Cardiac septum (tissue), 1 donor: ENCODE measurements around the gene ENHO. TPM values are rescaled to one million over a fixed set of nuclear protein-coding genes. Genes with fewer than 3 reads are reported as not detected.

Experiments used
- DNase-seq: peaks from one replicate; pipeline ENCODE4 v3.0.0-alpha.2; 2020; ENCODE audit warnings: low spot score
- intact Hi-C: fragments of 100-400 bp; cut with DNase I; formaldehyde crosslinking; loops from one replicate; pipeline ENCODE4 v1.14.0; 2022
- total RNA-seq: library from RNA; stranded (reverse); fragmentation: NEBNext Ultra II Directional; extraction: Animal tissue kit (Norgen Biotek cat#: 25700); gene quantifications from one replicate; pipeline ENCODE4 v1.2.1, GENCODE V29; 2021
- donor health status: DM: no; HTN: no; CAD: no.

The ENHO gene
- total RNA-seq, 1 donor from 2014 or later = 1.3 TPM

DNA sequence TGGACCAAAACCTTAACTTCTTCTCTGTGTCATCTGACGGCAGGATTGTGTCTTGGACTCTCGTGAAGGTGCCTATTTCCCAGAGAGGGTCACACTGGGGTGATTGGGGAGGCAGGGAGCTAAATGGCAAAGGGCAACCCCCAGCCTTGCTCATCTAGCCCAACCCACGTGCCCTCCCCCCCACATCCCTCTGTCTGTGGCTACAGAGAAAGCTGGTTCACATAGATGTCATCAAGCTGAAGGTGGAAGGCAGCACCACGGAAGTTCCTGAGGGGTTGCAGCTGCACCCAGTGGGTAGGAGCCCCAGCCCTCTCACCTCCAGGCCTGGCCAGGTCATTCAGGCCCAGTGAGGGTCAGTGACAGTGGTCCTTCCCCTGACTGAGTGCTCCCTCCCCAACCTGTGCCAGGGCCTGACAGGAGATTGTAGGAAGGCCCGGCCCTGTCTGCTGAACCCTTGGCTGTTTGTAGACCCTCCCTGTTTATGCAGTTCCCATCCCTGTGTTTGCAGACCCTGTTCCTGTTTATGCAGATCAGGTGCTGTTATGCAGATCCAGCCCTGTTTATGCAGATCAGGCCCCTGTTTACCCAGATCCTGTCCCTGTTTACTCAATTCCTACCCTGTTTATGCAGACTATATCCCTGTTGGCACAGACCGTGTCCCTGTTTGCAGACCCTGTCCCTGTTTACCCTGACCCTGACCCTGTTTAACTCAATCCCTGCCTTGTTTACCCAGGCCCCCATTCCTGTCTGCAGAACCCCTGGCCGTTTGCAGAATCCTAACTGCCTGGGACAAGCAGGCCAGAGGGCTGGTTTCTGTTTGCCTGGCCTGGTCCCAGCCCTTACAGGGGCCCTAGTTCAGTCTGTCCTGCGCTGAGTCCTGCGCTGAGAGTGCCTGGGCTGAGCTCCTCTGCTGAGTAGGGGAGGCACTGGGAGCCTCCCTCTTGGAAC, 10.4 kb downstream of the ENHO start:
- no peak for DNase-seq
- intact Hi-C loops = no loop called here

DNA sequence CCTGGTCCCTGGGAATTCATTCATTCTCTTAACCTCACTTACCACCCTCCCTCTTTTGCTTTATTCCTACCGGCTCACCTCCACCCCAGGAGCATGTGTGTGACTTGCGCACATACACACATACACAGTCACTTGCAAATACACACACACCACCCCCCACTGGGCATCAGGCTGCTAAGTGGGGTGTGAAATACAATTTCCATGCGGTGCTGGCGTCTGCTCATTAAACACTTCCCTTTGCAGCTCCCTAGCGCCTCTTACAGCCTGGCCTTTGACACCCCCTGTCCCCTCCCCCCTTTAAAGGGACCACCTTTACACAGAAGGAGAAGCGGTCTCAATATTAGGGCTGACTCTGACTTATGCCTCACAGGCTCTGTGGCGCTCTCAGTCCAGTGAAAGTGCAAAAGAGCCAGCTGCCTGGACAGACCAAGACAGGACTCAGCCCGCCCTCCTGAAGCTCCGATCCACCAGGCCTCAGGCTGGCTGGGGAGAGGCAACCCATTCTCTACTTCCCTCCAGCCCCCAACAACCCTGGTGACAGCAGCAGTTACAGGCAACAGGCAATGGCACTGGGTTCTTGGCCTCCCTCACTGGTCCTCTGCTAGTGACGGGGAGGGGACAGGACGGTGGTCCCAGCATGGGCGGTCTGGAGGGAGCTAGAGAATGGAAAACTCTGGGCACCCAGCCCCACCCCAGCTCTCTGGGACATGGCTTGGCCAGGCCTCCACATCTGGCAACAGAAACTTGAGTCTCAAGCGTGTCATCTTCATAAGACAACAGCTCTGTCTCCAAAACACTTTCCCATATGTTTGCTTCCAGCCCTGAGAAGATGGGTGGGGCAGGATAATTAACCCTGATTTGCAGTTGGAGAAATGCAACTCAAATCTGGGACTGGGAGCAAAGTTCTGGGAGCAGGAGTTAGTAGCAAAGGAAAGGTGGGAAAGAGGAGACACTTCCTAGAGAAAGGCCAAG, 12.0 kb downstream of the ENHO start:
- no peak for DNase-seq
- intact Hi-C loops = no loop called here

DNA sequence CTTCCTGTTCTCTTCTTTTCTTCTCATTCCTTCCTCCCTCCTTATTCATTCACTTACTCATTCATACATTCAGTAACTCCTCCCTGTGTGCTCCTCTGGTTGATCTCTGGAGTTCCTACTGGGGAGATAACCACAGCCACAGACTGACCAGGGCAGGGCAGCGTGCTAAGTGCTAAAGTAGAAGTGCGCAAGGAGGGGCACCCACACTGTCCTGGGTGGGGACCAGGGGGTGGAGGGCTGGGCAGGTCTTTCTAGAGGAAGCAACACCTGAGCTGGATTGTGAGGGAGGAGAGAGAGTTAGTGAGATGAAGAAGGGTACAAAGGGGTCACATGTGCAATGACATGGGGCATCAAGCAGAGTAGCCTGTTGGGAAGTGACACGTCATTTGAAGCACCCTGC, 13.8 kb downstream of the ENHO start:
- DNase-seq = peak; percentile 46
- intact Hi-C loops = loop anchor here (10.0 kb wide), 1 partner anchor 174 kb away; no protein-coding TSS in a partner anchor

DNA sequence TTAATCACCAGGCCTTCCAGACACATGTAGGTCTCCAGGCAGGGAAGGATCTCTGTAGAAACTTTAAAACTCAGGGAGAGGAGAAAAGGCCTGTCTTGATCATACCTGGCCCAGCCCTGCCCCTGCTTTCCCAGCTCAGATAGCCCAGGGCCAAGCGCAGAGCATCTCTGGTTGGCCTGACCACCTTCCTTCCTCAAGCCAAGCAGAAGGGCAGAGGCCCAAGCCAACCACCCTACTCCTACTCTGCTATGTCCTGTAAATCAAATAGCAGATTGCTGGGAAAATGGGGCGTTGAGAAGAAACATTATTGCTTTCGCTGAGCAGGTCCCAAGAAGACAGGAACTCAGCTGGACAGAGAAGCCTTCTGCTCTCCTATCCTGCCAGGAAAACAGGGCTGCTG, 14.3 kb downstream of the ENHO start:
- DNase-seq = peak; percentile 55
- intact Hi-C loops = loop anchor here (10.0 kb wide), 1 partner anchor 174 kb away; no protein-coding TSS in a partner anchor

DNA sequence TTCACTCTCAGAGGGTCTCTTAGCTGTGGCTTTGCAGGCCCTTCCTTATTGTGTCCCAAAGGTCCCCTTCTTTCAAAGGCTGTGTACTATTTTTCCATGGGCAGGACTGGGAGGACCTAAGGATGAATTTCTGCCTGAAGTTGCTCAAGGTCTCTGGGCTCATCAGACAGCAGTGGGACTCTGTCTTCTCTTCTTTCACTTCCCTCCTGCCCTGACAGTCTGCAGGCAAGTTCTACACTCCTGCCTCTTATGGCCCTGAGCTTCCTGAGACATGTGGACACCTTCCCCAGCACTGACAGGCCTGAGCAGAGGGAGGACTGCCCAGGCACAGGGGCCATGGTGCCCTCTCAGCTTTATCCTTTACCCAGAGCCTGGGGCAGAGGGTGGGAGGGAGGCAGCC, 14.8 kb downstream of the ENHO start:
- intact Hi-C loops = loop anchor here (10.0 kb wide), 1 partner anchor 173 kb away; no protein-coding TSS in a partner anchor
- DNase-seq = no peak

DNA sequence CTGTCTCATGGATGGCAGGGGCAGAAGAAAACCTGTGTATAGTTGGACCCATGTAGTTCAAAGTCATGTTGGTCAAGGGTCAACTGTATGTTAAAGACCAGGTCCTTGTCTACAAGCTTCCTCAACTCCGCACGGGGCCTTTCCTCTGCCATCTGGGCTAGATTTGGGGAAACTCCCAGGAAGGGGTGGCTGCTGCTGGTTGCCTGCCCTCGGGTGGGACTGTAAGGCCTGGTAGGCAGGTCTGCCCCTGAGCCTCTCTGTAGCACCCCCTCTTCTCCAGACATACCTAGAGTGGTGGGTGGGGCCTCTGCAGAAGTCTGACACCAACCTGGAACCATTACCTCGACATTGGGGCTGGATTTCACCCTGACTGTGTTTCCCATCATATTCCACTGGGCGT, 15.2 kb downstream of the ENHO start:
- intact Hi-C loops = loop anchor here (10.0 kb wide), 1 partner anchor 173 kb away; no protein-coding TSS in a partner anchor

DNA sequence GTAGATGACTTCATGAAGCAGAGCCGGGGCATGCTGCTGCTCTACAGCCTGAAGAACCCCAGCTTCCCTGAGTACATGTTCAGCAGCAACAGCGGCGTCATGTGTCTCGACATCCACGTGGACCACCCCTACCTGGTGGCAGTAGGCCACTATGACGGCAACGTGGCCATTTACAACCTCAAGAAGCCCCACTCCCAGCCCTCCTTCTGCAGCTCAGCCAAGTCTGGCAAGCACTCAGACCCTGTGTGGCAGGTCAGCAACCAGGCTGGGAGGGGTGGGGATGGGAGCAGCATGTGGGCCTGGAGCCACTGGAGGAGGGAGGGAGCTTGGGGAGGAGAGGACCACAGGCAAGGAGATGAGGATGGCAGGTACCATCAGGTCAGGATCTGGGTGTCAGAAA, 16.2 kb downstream of the ENHO start:
- intact Hi-C loops = loop anchor here (10.0 kb wide), 1 partner anchor 172 kb away; no protein-coding TSS in a partner anchor
- DNase-seq = no peak

More for the DNA sequence above, 15.2 kb downstream of the ENHO start:
- DNase-seq = peak; percentile 60

DNA sequence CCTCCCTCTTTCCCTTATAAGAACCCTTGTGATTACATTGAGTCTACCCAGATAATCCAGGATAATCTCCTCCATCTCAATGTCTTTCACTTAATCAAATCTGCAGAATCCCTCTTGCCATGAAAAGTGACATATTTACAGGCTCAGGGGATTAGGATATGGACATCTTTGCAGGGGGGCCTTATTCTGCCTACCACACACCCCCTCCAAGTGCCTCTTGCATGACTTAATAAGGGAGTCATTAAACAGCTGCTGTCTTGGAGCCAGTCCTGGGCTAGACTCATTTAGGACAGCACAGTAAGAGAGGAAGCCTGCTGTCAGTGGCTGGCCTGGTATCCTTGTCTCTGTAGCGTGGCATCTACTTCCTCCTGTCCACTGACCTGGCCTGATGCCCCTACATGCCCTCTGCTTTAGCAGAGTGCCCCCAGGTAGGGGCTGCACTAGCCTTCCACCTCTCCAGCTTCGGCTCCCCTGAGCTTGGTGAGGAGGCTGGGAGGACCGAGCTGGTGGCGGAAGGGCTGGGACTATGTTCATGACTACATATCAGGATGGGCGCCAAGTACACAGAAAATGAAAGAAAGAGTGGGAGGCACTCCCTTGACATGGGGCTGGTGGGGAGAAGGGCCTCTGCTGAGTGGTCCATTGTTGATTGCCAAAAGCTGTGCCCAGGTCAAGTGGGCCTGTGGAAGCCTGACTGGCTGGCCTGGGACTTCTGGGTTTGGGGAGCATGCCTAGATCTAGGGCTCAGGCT, 17.2 kb downstream of the ENHO start:
- DNase-seq = no peak
- intact Hi-C loops = loop anchor here (10.0 kb wide), 1 partner anchor 171 kb away; no protein-coding TSS in a partner anchor

DNA sequence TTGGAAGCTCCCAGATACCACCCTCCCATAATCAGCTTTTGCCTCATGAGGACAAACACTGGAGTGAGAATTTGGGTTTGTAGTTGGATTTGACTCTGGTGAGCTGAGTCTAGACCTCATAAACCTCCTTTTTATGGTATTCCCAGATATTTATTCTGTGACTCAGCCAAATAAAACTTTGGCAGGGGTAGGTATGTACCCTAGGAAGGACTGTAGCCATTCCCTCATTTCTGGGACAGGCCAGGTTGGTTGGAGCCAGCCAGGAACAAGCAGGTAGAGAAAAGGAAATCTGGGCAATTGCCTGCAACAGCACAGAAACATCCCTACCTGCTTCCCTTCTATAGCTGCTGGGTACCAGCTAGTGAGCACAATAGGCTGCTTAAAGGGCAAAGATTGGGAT, 19.4 kb downstream of the ENHO start:
- intact Hi-C loops = loop anchor here (2.0 to 10.0 kb wide), 3 partner anchors 43 to 169 kb away; no protein-coding TSS in a partner anchor
- no peak for DNase-seq

DNA sequence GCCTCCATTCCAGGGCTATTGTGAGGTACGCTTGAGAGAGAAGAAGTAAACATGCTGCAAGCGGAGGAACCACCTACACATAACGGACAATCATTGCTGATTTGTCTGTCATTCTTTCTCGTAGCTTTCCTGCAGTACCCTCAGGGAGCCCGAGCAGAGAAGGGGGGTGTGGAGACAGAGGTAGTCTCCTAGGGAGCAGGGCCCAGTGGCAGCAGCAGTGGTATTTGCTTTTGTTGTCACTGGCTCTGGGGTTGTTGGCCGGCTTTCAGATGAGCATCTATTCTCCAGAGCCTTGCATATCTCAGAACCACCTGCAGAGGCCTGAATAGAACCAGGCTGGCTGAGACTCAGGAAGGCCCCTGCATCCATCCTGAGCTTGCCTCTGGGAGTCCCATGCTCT, 19.9 kb downstream of the ENHO start:
- DNase-seq = peak; percentile 9

DNA sequence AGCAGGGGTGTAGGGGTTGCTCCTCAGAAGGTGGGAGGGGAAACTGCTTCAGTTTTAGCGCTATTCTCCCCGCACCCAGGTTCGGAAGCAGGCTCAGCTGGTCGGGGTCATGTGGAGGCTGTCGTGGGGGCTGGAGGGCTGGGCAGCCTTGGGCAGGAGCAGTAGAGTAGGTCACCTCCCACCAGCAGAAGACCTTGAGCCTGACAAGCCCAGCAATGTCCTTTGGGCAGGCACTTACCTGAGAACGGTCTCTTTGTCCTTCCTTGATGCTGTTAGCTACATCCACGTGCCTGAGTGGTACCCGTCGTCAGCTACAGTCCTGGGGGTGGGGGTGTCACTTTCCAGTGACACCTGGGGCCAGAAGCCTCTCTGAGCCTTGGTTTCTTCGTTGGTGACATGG, 20.3 kb downstream of the ENHO start:
- no peak for DNase-seq
- intact Hi-C loops = loop anchor here (2.0 to 10.0 kb wide), 3 partner anchors 44 to 168 kb away; no protein-coding TSS in a partner anchor

More for the DNA sequence above, 19.9 kb downstream of the ENHO start:
- intact Hi-C loops = loop anchor here (2.0 to 10.0 kb wide), 3 partner anchors 44 to 168 kb away; no protein-coding TSS in a partner anchor

DNA sequence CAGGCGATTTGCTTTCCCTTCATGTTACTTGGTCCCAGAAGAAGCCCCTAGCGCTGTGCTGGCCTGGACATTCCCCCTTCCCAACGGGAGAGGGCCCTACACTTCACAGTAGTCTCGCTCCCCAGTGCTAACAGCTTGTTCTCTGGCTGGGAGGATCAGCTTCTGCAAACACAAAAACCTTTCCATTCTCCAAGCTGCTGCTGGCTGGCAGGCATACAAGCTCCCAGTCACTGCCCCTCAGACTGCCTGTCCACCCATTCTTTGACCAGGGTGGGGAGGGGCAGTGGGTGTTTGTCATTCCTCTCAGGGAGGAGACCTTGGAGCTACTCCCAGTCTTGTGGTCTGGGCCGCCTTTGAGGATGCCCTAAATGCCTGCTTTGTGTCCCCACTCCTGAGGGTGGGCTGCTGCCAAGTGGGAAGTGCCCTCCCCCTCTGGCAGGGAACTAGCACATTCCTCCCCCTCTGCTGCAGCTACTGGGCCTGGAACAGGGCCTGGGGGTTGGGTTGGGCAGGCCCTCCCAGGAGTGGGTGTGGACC, 20.8 kb downstream of the ENHO start:
- peak; percentile 82 for DNase-seq

DNA sequence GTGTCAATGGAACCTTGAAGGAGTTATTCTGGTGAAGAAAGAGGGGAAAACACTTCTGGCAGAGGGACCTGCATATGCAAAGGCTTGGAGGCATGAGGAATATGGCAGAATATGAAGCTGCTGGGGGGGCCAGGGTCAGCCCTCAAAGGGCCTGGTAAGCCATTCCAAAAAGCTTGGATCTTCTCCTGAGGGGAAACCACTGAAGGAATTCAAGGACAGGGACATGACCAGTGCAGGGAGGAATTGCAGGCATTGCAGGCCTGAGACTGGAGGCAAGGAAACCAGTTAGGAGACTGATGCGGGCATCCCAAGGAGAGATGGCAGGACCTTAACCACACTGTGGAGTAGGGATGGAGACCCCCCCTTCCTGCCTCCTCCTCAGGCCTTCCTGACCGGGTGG, 21.4 kb downstream of the ENHO start:
- no peak for DNase-seq

More for the DNA sequence above, 20.8 kb downstream of the ENHO start:
- intact Hi-C loops = loop anchor here (2.0 to 10.0 kb wide), 4 partner anchors 45 to 167 kb away; no protein-coding TSS in a partner anchor

DNA sequence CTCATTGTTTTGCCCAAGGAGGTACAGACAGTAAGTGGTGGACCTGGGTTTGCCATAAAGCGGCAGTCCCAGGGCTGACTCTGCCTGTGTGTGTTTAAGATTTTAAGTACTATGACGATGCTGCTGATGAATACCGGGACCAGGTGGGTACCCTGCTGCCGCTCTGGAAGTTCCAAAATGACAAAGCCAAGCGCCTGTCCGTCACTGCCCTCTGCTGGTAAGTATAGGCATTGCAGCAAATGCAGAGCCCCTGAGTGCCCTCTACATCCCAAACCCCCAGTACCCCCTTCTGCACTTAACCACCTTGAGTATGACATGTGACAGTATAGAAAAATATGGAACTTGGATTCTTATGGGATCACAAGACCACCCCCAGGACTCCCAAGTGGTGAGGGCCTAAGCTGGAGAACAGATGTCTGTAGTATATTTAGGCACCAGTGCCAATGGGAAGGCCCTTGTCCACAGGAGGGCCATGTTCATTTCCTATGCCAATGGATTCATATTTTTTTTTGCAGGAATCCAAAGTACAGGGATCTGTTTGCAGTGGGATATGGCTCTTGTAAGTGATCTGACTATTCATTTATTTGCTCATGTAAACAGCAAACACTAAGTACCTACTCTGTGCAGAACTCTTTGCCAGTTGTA, 22.0 kb downstream of the ENHO start:
- intact Hi-C loops = loop anchor here (1.0 to 10.0 kb wide), 4 partner anchors 63 to 166 kb away; no protein-coding TSS in a partner anchor
- DNase-seq = no peak

More for the DNA sequence above, 21.4 kb downstream of the ENHO start:
- intact Hi-C loops = loop anchor here (2.0 to 10.0 kb wide), 3 partner anchors 91 to 167 kb away; no protein-coding TSS in a partner anchor

DNA sequence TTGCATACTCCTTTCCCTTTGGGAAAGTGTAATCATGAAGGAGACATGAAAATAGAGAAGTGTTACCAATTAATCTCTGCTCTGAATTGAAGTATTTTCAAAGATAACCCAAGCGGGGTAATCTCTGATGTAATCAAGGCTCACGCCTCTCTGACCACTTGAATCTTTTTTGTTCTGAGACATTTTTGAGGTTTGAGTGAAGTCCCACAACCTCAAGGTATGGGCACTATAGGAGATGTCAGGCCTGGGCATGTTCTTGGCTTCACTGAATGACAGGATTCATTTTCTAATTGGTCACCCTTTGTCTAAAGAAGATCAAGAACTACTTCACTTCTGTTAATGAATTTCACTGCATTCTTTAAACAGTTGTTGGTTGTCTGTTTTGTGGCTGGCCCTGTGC, 23.7 kb downstream of the ENHO start:
- DNase-seq = no peak
- intact Hi-C loops = no loop called here

DNA sequence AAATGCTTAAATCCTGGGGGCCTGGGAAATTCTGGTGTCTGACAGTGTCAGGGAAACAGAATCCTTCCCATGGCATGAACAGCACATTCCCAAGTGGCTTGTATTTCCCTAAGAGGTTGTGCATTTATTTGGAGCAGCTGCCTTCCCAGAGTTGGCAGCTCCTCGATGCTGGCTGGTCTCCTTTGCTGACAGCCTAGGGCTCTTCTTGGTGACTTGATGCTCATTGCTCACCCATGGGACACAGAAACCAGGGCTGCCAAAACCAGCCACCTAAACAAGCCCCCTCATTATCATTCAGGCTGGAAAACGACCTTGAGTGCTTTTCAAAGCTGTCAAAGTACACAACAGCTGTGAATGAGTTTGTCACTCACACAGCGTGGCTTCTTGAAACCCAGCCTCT, 24.2 kb downstream of the ENHO start:
- intact Hi-C loops = no loop called here
- no peak for DNase-seq

DNA sequence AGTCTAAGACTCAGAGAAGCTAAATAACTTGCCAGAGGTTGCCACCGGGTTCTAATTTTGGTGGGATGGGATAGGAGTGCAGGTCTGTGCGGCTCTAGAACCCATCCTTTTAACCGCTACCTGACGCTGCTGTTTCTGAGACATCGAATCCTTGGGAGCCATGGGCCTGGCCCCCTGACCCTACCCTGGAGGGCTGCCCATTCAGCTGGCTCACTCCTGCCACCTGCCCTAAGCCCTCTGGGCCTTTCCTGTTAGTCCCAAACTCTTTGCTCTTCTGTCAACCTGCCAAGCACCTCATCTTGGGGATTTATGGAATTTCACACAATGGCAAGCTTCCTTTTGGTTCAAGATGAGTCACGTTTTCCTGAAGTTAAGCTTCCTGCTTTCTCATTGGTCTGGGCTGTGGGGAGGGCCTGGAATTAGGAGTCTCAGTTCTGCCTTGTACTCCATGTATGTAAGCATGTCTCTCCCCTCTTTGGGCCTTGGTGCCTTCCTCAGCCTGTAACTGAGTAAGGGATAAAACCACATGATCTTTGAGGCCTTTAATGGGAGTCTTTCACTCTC, 26.6 kb downstream of the ENHO start:
- no peak for DNase-seq
- intact Hi-C loops = no loop called here
